GM18909 (cell line): ENCODE measurements around the gene JPH2.
"Not testable (repeated sequence)": the region's sequence is repeated elsewhere in the genome, so short reads cannot be mapped to it uniquely, and the experiment has no call there.

Source experiments
- ATAC-seq: cut with Tn5 transposase; IDR thresholded peaks from one replicate; pipeline ENCODE4 v1.9.1; 2021; ENCODE audit warnings: mild to moderate bottlenecking; ENCODE audit not compliant: unreplicated experiment, poor library complexity

Gene JPH2

GRCh38 chr20:44129911-44130718 lies 56.9 kb downstream of the JPH2 start:
- ATAC-seq: no peak

GRCh38 chr20:44129300-44129699 lies 57.7 kb downstream of the JPH2 start:
- not testable (repeated sequence) for ATAC-seq

GRCh38 chr20:44126445-44126844 lies 60.5 kb downstream of the JPH2 start:
- no peak for ATAC-seq

- no peak for ATAC-seq
These were observed 61.5 kb downstream of the JPH2 start for GRCh38 chr20:44125332-44126127.

- no peak for ATAC-seq
These were observed 63.0 kb downstream of the JPH2 start for GRCh38 chr20:44123874-44124535.

- ATAC-seq: no peak
These were observed 63.7 kb downstream of the JPH2 start for GRCh38 chr20:44123251-44123650.

GRCh38 chr20:44120676-44121425 lies 66.1 kb downstream of the JPH2 start:
- ATAC-seq: no peak

- ATAC-seq: no peak
These were observed 68.6 kb downstream of the JPH2 start for GRCh38 chr20:44118185-44119033.

- ATAC-seq: no peak
These were observed 69.4 kb downstream of the JPH2 start for GRCh38 chr20:44117296-44118184.

- no peak for ATAC-seq
These were observed 71.0 kb downstream of the JPH2 start for GRCh38 chr20:44115762-44116644.

- no peak for ATAC-seq
These were observed 71.8 kb downstream of the JPH2 start for GRCh38 chr20:44115181-44115580.

- no peak for ATAC-seq
These were observed 73.2 kb downstream of the JPH2 start for GRCh38 chr20:44113618-44114376.

- ATAC-seq: no peak
These were observed 73.9 kb downstream of the JPH2 start for GRCh38 chr20:44112889-44113617.

GRCh38 chr20:44112456-44112855 lies 74.5 kb downstream of the JPH2 start:
- no peak for ATAC-seq

GRCh38 chr20:44111712-44112335 lies 75.2 kb downstream of the JPH2 start:
- no peak for ATAC-seq
